Measurements from ENCODE around the gene KRTAP9-1.
"Not testable (repeated sequence)": the region's sequence is repeated elsewhere in the genome, so short reads cannot be mapped to it uniquely, and the experiment has no call there.

Gene KRTAP9-1

GRCh38 chr17:41178843-41179616, 10.7 kb upstream of the KRTAP9-1 start:
- no peak for DNase-seq (ENCODE audit: low read depth in 4 of 4, low spot score in 1 of 4)

- DNase-seq (ENCODE audit: low read depth in 4 of 4, low spot score in 1 of 4): no peak
Measured at GRCh38 chr17:41184480-41184961, 5.2 kb upstream of the KRTAP9-1 start, which contains the start of gene KRTAP4-1. Gene KRTAP4-1, minus strand, starts transcription at chr17:41184911. Its CDS starts 57 bp downstream, at chr17:41184854.

- no peak for DNase-seq (ENCODE audit: low read depth in 4 of 4, low spot score in 1 of 4)
Measured at GRCh38 chr17:41185001-41185400, 4.7 kb upstream of the KRTAP9-1 start.

GRCh38 chr17:41186872-41187271, 2.8 kb upstream of the KRTAP9-1 start:
- DNase-seq (ENCODE audit: low read depth in 4 of 4, low spot score in 1 of 4): no peak

GRCh38 chr17:41190328-41190727, 641 bp downstream of the KRTAP9-1 start:
- no peak for DNase-seq (ENCODE audit: low read depth in 4 of 4, low spot score in 1 of 4)

GRCh38 chr17:41196068-41196467, 6.4 kb downstream of the KRTAP9-1 start:
- DNase-seq (ENCODE audit: low read depth in 4 of 4, low spot score in 1 of 4): no peak

GRCh38 chr17:41199421-41200078, 9.9 kb downstream of the KRTAP9-1 start:
- no peak for DNase-seq (ENCODE audit: low read depth in 4 of 4, low spot score in 1 of 4)

GRCh38 chr17:41211845-41212466, 22.3 kb downstream of the KRTAP9-1 start:
- DNase-seq (ENCODE audit: low read depth in 4 of 4, low spot score in 1 of 4): no peak

GRCh38 chr17:41212524-41213169, 23.0 kb downstream of the KRTAP9-1 start:
- no peak for DNase-seq (ENCODE audit: low read depth in 4 of 4, low spot score in 1 of 4)

- no peak for DNase-seq (ENCODE audit: low read depth in 4 of 4, low spot score in 1 of 4)
Measured at GRCh38 chr17:41215681-41216080, 26.0 kb downstream of the KRTAP9-1 start.

- DNase-seq (ENCODE audit: low read depth in 4 of 4, low spot score in 1 of 4): no peak
Measured at GRCh38 chr17:41223821-41224220, 34.1 kb downstream of the KRTAP9-1 start.

- no peak for DNase-seq (ENCODE audit: low read depth in 4 of 4, low spot score in 1 of 4)
Measured at GRCh38 chr17:41226051-41226450, 36.4 kb downstream of the KRTAP9-1 start.

GRCh38 chr17:41226598-41227095, 37.0 kb downstream of the KRTAP9-1 start, which contains the start of gene KRTAP9-2:
Gene KRTAP9-2, plus strand, starts transcription at chr17:41226648. Its CDS starts 7 bp downstream, at chr17:41226655.
- DNase-seq (ENCODE audit: low read depth in 4 of 4, low spot score in 1 of 4): not testable (repeated sequence)

GRCh38 chr17:41230094-41230493, 40.4 kb downstream of the KRTAP9-1 start:
- DNase-seq (ENCODE audit: low read depth in 4 of 4, low spot score in 1 of 4): no peak

GRCh38 chr17:41231731-41232130, 42.0 kb downstream of the KRTAP9-1 start:
- DNase-seq (ENCODE audit: low read depth in 4 of 4, low spot score in 1 of 4): no peak

GRCh38 chr17:41232399-41233105, 42.9 kb downstream of the KRTAP9-1 start, which contains the start of gene KRTAP9-3:
Gene KRTAP9-3, plus strand, starts transcription at chr17:41232449. Its CDS starts 53 bp downstream, at chr17:41232502.
- not testable (repeated sequence) for DNase-seq (ENCODE audit: low read depth in 4 of 4, low spot score in 1 of 4)

GRCh38 chr17:41237116-41237515, 47.4 kb downstream of the KRTAP9-1 start:
- not testable (repeated sequence) for DNase-seq (ENCODE audit: low read depth in 4 of 4, low spot score in 1 of 4)

- not testable (repeated sequence) for DNase-seq (ENCODE audit: low read depth in 4 of 4, low spot score in 1 of 4)
Measured at GRCh38 chr17:41237949-41238437, 48.3 kb downstream of the KRTAP9-1 start, which contains the start of gene KRTAP9-8. Gene KRTAP9-8, plus strand, starts transcription at chr17:41237999. Its CDS starts 53 bp downstream, at chr17:41238052.

All from stimulated activated CD4-positive, alpha-beta T cell treated with anti-CD3 and anti-CD28 coated beads, Interleukin-1b, Interleukin-23, amount 100 ng/mL, for 24 hours (primary cell).